WERI-Rb-1 (cell line): ENCODE measurements around the gene TEDC1.

Experiments
- DNase-seq: peaks from one replicate; pipeline ENCODE4 v3.0.0-alpha.2; 2020
- H3K27ac ChIP-seq: fragments of 250-450 bp; sonication (Bioruptor Pico); 2 replicates; pipeline ENCODE4 v1.5.1; 2020; ENCODE audit warnings: mild to moderate bottlenecking, moderate library complexity
- H3K27me3 ChIP-seq: fragments of 250-450 bp; sonication (Bioruptor Pico); 2 replicates; pipeline ENCODE4 v1.5.1; 2021; ENCODE audit warnings: mild to moderate bottlenecking, low read depth, moderate library complexity; ENCODE audit not compliant: insufficient read depth, severe bottlenecking
- H3K36me3 ChIP-seq: fragments of 250-450 bp; sonication (Bioruptor Pico); 2 replicates; pipeline ENCODE4 v1.5.1; 2020; ENCODE audit warnings: mild to moderate bottlenecking, moderate library complexity
- H3K4me3 ChIP-seq: 2 replicates; pipeline ENCODE4 v1.5.1; 2011; ENCODE audit warnings: low read depth, mild to moderate bottlenecking, control low read depth, low read length
- H3K9me3 ChIP-seq: fragments of 250-450 bp; sonication (Bioruptor Pico); 2 replicates; pipeline ENCODE4 v1.5.1; 2021; ENCODE audit warnings: mild to moderate bottlenecking, moderate library complexity; ENCODE audit not compliant: severe bottlenecking
- TF ChIP-seq, protein P1 (sequence below): IDR thresholded peaks from 2 replicates; pipeline ENCODE4 v1.5.1; 2011; ENCODE audit warnings: low read depth, mild to moderate bottlenecking, control low read depth, inconsistent platforms, low read length

The TEDC1 gene

DNA sequence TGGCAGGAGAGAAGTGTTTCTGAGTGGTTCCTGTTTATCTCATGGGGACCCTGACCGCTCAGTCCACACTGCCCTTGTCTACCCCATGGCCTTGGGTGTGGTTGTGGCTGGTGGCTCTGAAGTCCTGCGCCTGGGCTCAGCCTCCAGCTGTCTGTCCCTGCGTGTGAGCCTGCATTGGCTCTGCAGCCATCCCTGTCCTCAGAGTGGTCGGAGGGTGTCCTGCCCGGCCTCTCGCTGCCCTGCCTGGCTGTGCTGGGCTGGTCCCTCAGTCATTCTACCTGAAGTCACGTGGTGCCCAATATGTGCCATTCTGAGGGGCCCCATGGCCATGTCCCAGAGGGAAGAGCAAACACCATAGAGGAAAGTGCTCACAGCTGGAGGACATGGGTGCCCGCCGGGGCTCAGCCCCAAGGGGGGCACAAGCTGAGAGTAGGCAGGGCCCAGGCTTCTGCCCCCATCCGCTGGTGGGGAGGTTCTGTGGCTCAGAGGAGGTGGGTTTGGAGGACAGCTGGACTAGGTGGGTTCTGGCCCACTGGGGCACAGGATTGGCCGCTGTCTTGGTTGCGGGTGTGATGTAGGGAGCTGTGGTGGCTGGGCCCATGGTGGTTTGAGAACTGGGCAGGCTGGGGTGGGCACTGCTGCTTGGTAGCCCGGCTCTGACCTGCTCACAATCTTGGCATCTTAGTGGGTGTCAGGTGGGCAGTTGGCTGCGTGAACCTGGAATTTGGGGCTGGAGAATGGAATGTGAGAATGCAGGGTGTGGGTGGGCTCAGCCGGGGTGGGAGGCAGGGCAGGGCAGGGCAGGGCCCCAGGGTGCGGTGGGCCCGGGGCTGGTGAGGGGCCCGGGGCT, 11.6 kb downstream of the TEDC1 start:
- DNase-seq: no peak
- peaks cover 2% of the 10 kb centered on the region for H3K36me3 ChIP-seq
- H3K4me3 ChIP-seq: no peak overlapping the region
- H3K9me3 ChIP-seq: no peaks in the 10 kb centered on the region
- H3K27ac ChIP-seq: no peak overlapping the region
- no peaks in the 10 kb centered on the region for H3K27me3 ChIP-seq
- TF ChIP-seq, protein P1, sequence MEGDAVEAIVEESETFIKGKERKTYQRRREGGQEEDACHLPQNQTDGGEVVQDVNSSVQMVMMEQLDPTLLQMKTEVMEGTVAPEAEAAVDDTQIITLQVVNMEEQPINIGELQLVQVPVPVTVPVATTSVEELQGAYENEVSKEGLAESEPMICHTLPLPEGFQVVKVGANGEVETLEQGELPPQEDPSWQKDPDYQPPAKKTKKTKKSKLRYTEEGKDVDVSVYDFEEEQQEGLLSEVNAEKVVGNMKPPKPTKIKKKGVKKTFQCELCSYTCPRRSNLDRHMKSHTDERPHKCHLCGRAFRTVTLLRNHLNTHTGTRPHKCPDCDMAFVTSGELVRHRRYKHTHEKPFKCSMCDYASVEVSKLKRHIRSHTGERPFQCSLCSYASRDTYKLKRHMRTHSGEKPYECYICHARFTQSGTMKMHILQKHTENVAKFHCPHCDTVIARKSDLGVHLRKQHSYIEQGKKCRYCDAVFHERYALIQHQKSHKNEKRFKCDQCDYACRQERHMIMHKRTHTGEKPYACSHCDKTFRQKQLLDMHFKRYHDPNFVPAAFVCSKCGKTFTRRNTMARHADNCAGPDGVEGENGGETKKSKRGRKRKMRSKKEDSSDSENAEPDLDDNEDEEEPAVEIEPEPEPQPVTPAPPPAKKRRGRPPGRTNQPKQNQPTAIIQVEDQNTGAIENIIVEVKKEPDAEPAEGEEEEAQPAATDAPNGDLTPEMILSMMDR: no peak

DNA sequence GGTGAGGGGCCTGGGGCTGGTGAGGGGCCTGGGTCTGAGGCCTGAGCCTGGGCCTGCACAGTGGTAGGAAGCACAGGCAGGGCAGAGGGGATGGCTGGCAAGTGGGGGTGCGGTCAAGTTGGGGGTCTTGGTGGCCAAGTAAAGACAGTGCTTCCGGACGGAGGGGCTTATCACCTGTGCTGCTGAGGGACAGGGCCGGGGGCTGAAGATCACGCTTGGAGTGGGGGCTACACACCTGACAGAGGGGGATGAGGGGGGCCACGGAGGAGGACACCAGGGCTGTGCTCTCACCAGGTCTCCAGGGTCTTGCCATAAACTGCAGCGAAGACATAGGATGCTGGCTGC, 12.2 kb downstream of the TEDC1 start:
- Histone ChIP-seq H3K4me3 (no peak overlapping the region), H3K27ac (no peak overlapping the region), H3K27me3 (no peaks in the 10 kb centered on the region), H3K36me3 (no peaks in the 10 kb centered on the region), H3K9me3 (no peaks in the 10 kb centered on the region)
- no peak for DNase-seq
- TF ChIP-seq, protein P1: no peak

DNA sequence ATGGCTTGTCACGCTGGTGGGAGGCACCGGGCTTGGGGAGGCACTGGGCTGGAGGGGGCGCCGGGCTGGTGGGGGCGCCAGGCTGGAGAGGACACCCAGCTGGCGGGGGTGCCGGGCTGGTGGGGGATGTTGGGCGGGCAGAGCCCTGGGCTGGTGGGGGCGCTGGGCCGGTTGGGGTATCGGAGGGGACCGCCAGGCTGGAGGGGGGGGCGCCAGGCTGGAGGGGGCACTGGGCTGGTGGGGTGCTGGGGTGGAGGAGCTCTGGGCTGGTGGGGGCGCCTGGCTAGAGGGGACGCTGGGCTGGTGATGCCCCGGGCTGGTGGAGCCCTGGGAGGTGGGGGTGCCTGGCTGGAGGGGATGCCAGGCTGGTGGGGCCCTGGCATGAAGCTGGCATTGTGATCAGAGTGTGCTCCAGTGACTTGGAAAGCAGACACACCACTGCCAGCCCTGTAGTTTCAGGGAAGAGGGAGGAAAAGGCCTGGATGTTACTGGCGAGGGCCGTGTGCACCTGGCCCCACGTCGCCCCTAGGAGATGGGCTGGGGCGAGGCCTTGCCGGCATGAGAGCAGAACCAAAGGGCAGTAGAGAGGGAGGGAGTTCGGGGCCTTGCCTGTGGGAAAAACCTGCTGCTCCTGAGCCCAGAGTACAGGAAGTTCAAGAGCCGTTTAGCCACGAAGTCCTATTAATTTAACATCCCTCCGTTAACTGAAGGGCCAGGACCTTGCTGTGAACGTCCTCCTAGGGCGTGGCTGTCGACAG, 13.1 kb downstream of the TEDC1 start:
- no peak overlapping the region for H3K4me3 ChIP-seq

DNA sequence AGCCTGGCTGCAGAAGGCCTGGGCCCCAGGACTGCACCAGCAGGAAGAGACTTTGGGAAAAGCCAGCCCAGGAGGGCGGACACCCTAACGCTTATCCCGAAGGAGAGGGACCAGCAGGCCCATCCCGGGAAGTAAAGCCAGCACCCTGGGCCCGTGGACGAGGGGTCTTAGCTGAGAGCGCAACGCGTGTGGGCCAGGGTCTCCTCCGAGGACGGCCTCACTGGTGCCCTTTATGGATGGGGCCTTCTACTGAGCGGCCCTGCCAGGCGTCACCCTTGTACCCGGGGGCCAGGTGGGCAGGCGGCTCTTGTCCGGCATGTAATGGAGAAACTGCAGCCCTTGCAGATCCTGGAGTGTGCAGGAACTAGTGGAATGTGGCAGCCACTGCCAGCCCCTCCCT, 14.1 kb downstream of the TEDC1 start:
- Histone ChIP-seq H3K9me3 (no peaks in the 10 kb centered on the region), H3K27ac (no peak overlapping the region), H3K27me3 (no peaks in the 10 kb centered on the region), H3K4me3 (no peak overlapping the region), H3K36me3 (no peaks in the 10 kb centered on the region)
- no peak for DNase-seq
- TF ChIP-seq, protein P1: no peak

More for the DNA sequence above, 13.1 kb downstream of the TEDC1 start:
- DNase-seq: no peak
- H3K27me3 ChIP-seq: no peaks in the 10 kb centered on the region
- no peak overlapping the region for H3K27ac ChIP-seq
- TF ChIP-seq, protein P1: no peak
- H3K36me3 ChIP-seq: no peaks in the 10 kb centered on the region
- H3K9me3 ChIP-seq: no peaks in the 10 kb centered on the region

DNA sequence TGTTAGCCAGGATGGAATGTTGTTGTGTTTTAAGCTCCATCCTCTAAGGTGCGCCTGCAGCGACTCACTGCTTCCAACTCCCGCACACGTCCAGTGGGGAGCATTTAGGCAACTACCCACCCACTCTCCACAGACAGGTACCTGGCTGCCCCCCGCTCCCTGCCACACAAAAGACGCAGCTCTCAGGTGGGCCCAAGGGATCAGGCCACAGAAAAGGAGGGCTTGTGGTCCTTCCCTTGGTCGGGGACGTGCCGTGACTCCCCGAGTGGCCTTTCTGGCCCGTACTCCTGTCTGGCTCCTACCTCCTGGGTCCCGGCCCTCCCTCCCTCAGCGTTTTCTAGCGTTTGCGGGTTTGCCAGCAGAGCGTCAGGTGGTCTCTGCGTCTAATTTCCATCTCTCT, 16.2 kb downstream of the TEDC1 start:
- TF ChIP-seq, protein P1: no peak
- H3K36me3 ChIP-seq: no peaks in the 10 kb centered on the region
- DNase-seq: no peak
- no peak overlapping the region for H3K27ac ChIP-seq
- H3K27me3 ChIP-seq: no peaks in the 10 kb centered on the region
- no peaks in the 10 kb centered on the region for H3K9me3 ChIP-seq
- no peak overlapping the region for H3K4me3 ChIP-seq
